Hepatocyte (in vitro differentiated cells): Measurements from ENCODE around the gene NOP58.

Experiments used
- EZH2 ChIP-seq: fragments of 200-600 bp; sonication (generic); IDR thresholded peaks from 2 replicates; pipeline ENCODE4 v1.6.1; 2016; ENCODE audit warnings: antibody characterized with exemption, mild to moderate bottlenecking, borderline replicate concordance
- EZH2phosphoT487 ChIP-seq: fragments of 200-600 bp; sonication (generic); IDR thresholded peaks from one replicate; pipeline ENCODE4 v1.6.1; 2018; ENCODE audit warnings: antibody characterized with exemption, mild to moderate bottlenecking, low read depth, moderate library complexity; ENCODE audit not compliant: unreplicated experiment, severe bottlenecking
- TF ChIP-seq, protein P1 (sequence below): fragments of 200-600 bp; sonication (generic); IDR thresholded peaks from 2 replicates; pipeline ENCODE4 v1.5.1; 2016; ENCODE audit warnings: antibody characterized with exemption, mild to moderate bottlenecking; ENCODE audit not compliant: poor library complexity

DNA sequence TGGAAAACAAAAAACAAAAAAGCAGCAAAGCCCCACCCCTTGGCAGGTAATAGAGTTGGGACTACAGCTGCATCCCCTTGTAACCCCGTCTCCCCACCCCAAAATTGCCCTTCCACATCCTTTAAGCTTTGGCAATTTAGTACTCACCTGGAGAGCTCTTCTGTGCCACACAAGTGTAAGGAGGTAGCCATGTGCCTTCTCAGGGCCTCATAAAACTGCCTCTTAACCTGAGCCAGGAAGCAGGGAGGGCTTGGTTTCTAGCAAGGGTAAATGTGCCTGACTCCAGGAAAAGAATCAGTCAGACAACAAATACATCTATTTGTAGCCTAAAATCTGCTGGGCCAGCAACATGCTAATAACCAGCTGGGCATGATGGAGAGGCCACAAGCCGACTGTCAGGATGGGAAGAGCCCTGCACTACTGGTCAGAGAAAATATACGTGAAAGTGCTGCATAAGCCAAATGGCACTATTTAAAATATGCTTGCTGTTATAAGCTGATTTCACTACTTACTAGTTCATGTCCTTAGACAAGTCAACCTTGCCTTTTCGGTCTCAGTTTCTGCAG is 46.3 kb downstream of the NOP58 start:
- TF ChIP-seq, protein P1, sequence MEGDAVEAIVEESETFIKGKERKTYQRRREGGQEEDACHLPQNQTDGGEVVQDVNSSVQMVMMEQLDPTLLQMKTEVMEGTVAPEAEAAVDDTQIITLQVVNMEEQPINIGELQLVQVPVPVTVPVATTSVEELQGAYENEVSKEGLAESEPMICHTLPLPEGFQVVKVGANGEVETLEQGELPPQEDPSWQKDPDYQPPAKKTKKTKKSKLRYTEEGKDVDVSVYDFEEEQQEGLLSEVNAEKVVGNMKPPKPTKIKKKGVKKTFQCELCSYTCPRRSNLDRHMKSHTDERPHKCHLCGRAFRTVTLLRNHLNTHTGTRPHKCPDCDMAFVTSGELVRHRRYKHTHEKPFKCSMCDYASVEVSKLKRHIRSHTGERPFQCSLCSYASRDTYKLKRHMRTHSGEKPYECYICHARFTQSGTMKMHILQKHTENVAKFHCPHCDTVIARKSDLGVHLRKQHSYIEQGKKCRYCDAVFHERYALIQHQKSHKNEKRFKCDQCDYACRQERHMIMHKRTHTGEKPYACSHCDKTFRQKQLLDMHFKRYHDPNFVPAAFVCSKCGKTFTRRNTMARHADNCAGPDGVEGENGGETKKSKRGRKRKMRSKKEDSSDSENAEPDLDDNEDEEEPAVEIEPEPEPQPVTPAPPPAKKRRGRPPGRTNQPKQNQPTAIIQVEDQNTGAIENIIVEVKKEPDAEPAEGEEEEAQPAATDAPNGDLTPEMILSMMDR = no peak
- no peak for TF ChIP-seq EZH2
- TF ChIP-seq EZH2phosphoT487 = no peak
